Measurements from ENCODE around the gene WDR49. TPM values are rescaled to one million over a fixed set of nuclear protein-coding genes. Genes with fewer than 3 reads are reported as not detected.

WDR49 gene
- total and polyA plus RNA-seq, 2 experiments from 2014 or later, result not detected

GRCh38 chr3:167606836-167607235 lies 46.9 kb downstream of the WDR49 start:
- TF ChIP-seq EZH2phosphoT487 (IDR thresholded peaks at IDR 0.05; ENCODE audit: low read depth, severe bottlenecking, unreplicated experiment) (no peak), CTCF (IDR thresholded peaks at IDR 0.05; ENCODE audit: poor library complexity) (no peak), EZH2 (IDR thresholded peaks at IDR 0.05; ENCODE audit: borderline replicate concordance) (no peak)
- H3K9me3 ChIP-seq (ENCODE audit: low read depth), result no peaks in the 10 kb centered on the region
- H3K27me3 ChIP-seq, result no peaks in the 10 kb centered on the region
- no peak for DNase-seq (ENCODE audit: low spot score)
- no peak overlapping the region for H3K4me3 ChIP-seq
- H3K4me1 ChIP-seq (ENCODE audit: insufficient read depth), result no peaks in the 10 kb centered on the region
- H3K27ac ChIP-seq, result no peak overlapping the region
- H3K4me2 ChIP-seq, result no peak overlapping the region
- no peaks in the 10 kb centered on the region for H3K9me2 ChIP-seq (replicated peaks; ENCODE audit: insufficient read depth)
- H2AFZ ChIP-seq, result no peak overlapping the region
- WGBS (ENCODE audit: low lambda C conversion rate, missing lambda C conversion rate), result 90% methylated on average over 3 of the region's 3 CpGs
- H4K20me1 ChIP-seq (ENCODE audit: insufficient read depth, poor library complexity, severe bottlenecking), result no peaks in the 10 kb centered on the region
- no peaks in the 10 kb centered on the region for H3K79me2 ChIP-seq
- no peaks in the 10 kb centered on the region for H3K36me3 ChIP-seq (replicated peaks; ENCODE audit: insufficient read depth, low read depth)

- Histone ChIP-seq H3K79me2 (no peaks in the 10 kb centered on the region), H3K4me1 (ENCODE audit: insufficient read depth) (no peaks in the 10 kb centered on the region), H3K9me2 (replicated peaks; ENCODE audit: insufficient read depth) (no peaks in the 10 kb centered on the region), H3K9me3 (ENCODE audit: low read depth) (no peaks in the 10 kb centered on the region), H4K20me1 (ENCODE audit: insufficient read depth, poor library complexity, severe bottlenecking) (no peaks in the 10 kb centered on the region), H3K27ac (no peak overlapping the region), H3K4me3 (no peak overlapping the region), H2AFZ (no peak overlapping the region), H3K36me3 (replicated peaks; ENCODE audit: insufficient read depth, low read depth) (no peaks in the 10 kb centered on the region), H3K27me3 (no peaks in the 10 kb centered on the region), H3K4me2 (no peak overlapping the region)
- no peak for DNase-seq (ENCODE audit: low spot score)
- 63% methylated on average over 2 of the region's 2 CpGs for WGBS (ENCODE audit: low lambda C conversion rate, missing lambda C conversion rate)
- TF ChIP-seq EZH2phosphoT487 (IDR thresholded peaks at IDR 0.05; ENCODE audit: low read depth, severe bottlenecking, unreplicated experiment), result no peak
- TF ChIP-seq CTCF (IDR thresholded peaks at IDR 0.05; ENCODE audit: poor library complexity), result no peak
- no peak for TF ChIP-seq EZH2 (IDR thresholded peaks at IDR 0.05; ENCODE audit: borderline replicate concordance)
These were observed 47.9 kb downstream of the WDR49 start for GRCh38 chr3:167605871-167606270.

- H3K79me2 ChIP-seq, result no peaks in the 10 kb centered on the region
- H2AFZ ChIP-seq, result no peak overlapping the region
- H3K36me3 ChIP-seq (replicated peaks; ENCODE audit: insufficient read depth, low read depth), result no peaks in the 10 kb centered on the region
- H3K4me2 ChIP-seq, result no peak overlapping the region
- H3K4me3 ChIP-seq, result no peak overlapping the region
- 85% methylated on average over 2 of the region's 2 CpGs for WGBS (ENCODE audit: low lambda C conversion rate, missing lambda C conversion rate)
- H3K9me3 ChIP-seq (ENCODE audit: low read depth), result no peaks in the 10 kb centered on the region
- no peak for DNase-seq (ENCODE audit: low spot score)
- H4K20me1 ChIP-seq (ENCODE audit: insufficient read depth, poor library complexity, severe bottlenecking), result no peaks in the 10 kb centered on the region
- no peaks in the 10 kb centered on the region for H3K27me3 ChIP-seq
- no peak for TF ChIP-seq EZH2 (IDR thresholded peaks at IDR 0.05; ENCODE audit: borderline replicate concordance)
- no peak for TF ChIP-seq CTCF (IDR thresholded peaks at IDR 0.05; ENCODE audit: poor library complexity)
- no peak for TF ChIP-seq EZH2phosphoT487 (IDR thresholded peaks at IDR 0.05; ENCODE audit: low read depth, severe bottlenecking, unreplicated experiment)
- H3K9me2 ChIP-seq (replicated peaks; ENCODE audit: insufficient read depth), result no peaks in the 10 kb centered on the region
- no peak overlapping the region for H3K27ac ChIP-seq
- H3K4me1 ChIP-seq (ENCODE audit: insufficient read depth), result no peaks in the 10 kb centered on the region
These were observed 51.7 kb downstream of the WDR49 start for GRCh38 chr3:167602041-167602440.

- WGBS (ENCODE audit: low lambda C conversion rate, missing lambda C conversion rate), result 97% methylated on average over 3 of the region's 3 CpGs
- no peaks in the 10 kb centered on the region for H3K27me3 ChIP-seq
- no peak overlapping the region for H3K4me2 ChIP-seq
- DNase-seq (ENCODE audit: low spot score), result no peak
- no peaks in the 10 kb centered on the region for H3K79me2 ChIP-seq
- H3K9me2 ChIP-seq (replicated peaks; ENCODE audit: insufficient read depth), result no peaks in the 10 kb centered on the region
- H3K4me3 ChIP-seq, result no peak overlapping the region
- no peak overlapping the region for H2AFZ ChIP-seq
- TF ChIP-seq CTCF (IDR thresholded peaks at IDR 0.05; ENCODE audit: poor library complexity), result no peak
- no peak for TF ChIP-seq EZH2phosphoT487 (IDR thresholded peaks at IDR 0.05; ENCODE audit: low read depth, severe bottlenecking, unreplicated experiment)
- TF ChIP-seq EZH2 (IDR thresholded peaks at IDR 0.05; ENCODE audit: borderline replicate concordance), result no peak
- no peaks in the 10 kb centered on the region for H4K20me1 ChIP-seq (ENCODE audit: insufficient read depth, poor library complexity, severe bottlenecking)
- H3K9me3 ChIP-seq (ENCODE audit: low read depth), result no peaks in the 10 kb centered on the region
- no peaks in the 10 kb centered on the region for H3K4me1 ChIP-seq (ENCODE audit: insufficient read depth)
- no peak overlapping the region for H3K27ac ChIP-seq
- H3K36me3 ChIP-seq (replicated peaks; ENCODE audit: insufficient read depth, low read depth), result no peaks in the 10 kb centered on the region
These were observed 66.1 kb downstream of the WDR49 start for GRCh38 chr3:167587651-167588050.

Measured in hepatocyte (in vitro differentiated cells).